ENCODE data around the gene SPPL3. TPM values are rescaled to one million over a fixed set of nuclear protein-coding genes. Genes with fewer than 3 reads are reported as not detected.
A peak's percentile ranks its signal among the peaks of the same experiment; 100 is the strongest.

The SPPL3 gene
- total and polyA plus RNA-seq, 4 donors = 7.4 to 12.6 (median 8.7) TPM

DNA sequence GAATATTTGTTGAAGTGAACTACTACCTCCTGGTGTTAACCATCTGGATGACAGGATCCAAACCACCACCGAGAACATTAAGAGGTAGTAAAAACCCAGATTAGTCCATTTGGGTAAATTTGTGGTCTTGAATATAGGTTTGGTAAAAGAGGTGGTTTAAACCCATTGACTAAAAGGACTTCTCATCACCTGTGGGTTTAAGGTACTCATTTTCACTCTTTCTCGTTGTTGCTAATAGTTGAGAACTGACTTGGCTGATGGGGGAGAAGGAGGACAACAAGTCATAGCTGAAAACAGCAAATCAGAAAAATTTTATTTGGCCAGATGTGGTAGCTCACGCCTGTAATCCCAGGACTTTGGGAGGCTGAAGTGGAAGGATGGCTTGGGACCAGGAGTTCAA is 119.4 kb downstream of the SPPL3 start:
- no peak for DNase-seq (ENCODE audit: low spot score)
- no peaks in the 10 kb centered on the region for H3K27me3 ChIP-seq (ENCODE audit: control insufficient read depth in 4 of 4, insufficient read depth in 4 of 4, low read length in 3 of 4)
- peaks cover 0 to 17% (median 10%) of the 10 kb centered on the region in 4 donors for H3K36me3 ChIP-seq (ENCODE audit: control insufficient read depth in 4 of 4, insufficient read depth in 3 of 4, low read depth in 1 of 4, low read length in 3 of 4)
- WGBS = 95% methylated on average over 3 of the region's 3 CpGs
- no peaks in the 10 kb centered on the region for H3K9me3 ChIP-seq (ENCODE audit: control insufficient read depth in 4 of 4, low read length in 3 of 4)
- no peak overlapping the region for H3K9ac ChIP-seq (ENCODE audit: low read depth in 1 of 2, low read length in 2 of 2)
- H3K4me3 ChIP-seq (ENCODE audit: low read depth in 1 of 3, low read length in 3 of 3) = no peak overlapping the region
- TF ChIP-seq SP1 (IDR thresholded peaks at IDR 0.05) = no peak
- no peak for TF ChIP-seq HNF4A (conservative IDR thresholded peaks at IDR 0.05)
- no peaks in the 10 kb centered on the region for H3K4me1 ChIP-seq (ENCODE audit: control insufficient read depth in 4 of 4, insufficient read depth in 4 of 4, low read length in 3 of 4)
- no peak overlapping the region for H3K27ac ChIP-seq (ENCODE audit: low read depth in 1 of 2, low read length in 2 of 2)

DNA sequence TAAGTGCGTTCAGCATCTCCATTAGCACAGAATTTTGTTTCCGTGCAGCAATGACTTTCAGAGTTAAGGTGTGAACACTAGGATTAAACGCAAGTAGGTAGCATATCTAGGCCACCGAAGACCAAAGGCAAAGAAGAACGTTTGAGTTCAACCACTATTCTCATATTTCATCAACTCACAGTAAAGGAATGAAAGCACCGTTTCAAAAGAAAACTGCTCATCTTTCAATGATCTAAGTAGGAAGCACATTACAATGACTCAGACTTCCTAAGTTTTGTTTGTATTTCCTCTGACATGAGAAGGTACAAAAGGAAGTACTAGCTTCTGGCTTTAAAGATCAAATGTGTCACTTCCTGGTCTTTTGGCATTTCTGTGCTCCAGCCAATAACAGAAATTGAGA is 121.0 kb downstream of the SPPL3 start:
- TF ChIP-seq GABPA (IDR thresholded peaks at IDR 0.05 in 1 of 2, conservative IDR thresholded peaks at IDR 0.05 in 1 of 2) (peak in 1 of 2 donors; percentile 12), TAF1 (conservative IDR thresholded peaks at IDR 0.05) (no peak), ATF3 (IDR thresholded peaks at IDR 0.05) (no peak), MAX (IDR thresholded peaks at IDR 0.05) (peak; percentile 12), NR2F2 (IDR thresholded peaks at IDR 0.05) (peak; percentile 46), JUND (IDR thresholded peaks at IDR 0.05) (peak; percentile 30 to 35)
- Histone ChIP-seq H3K4me3 (ENCODE audit: low read depth in 1 of 3, low read length in 3 of 3) (no peak overlapping the region), H3K9me3 (ENCODE audit: control insufficient read depth in 4 of 4, low read length in 3 of 4) (no peaks in the 10 kb centered on the region), H3K9ac (ENCODE audit: low read depth in 1 of 2, low read length in 2 of 2) (no peak overlapping the region), H3K27me3 (ENCODE audit: control insufficient read depth in 4 of 4, insufficient read depth in 4 of 4, low read length in 3 of 4) (no peaks in the 10 kb centered on the region), H3K36me3 (ENCODE audit: control insufficient read depth in 4 of 4, insufficient read depth in 3 of 4, low read depth in 1 of 4, low read length in 3 of 4) (peaks cover 0 to 17% (median 10%) of the 10 kb centered on the region in 4 donors), H3K27ac (ENCODE audit: low read depth in 1 of 2, low read length in 2 of 2) (no peak overlapping the region), H3K4me1 (ENCODE audit: control insufficient read depth in 4 of 4, insufficient read depth in 4 of 4, low read length in 3 of 4) (no peaks in the 10 kb centered on the region)
- DNase-seq (ENCODE audit: low spot score) = no peak
- 79% methylated on average over 6 of the region's 6 CpGs for WGBS

DNA sequence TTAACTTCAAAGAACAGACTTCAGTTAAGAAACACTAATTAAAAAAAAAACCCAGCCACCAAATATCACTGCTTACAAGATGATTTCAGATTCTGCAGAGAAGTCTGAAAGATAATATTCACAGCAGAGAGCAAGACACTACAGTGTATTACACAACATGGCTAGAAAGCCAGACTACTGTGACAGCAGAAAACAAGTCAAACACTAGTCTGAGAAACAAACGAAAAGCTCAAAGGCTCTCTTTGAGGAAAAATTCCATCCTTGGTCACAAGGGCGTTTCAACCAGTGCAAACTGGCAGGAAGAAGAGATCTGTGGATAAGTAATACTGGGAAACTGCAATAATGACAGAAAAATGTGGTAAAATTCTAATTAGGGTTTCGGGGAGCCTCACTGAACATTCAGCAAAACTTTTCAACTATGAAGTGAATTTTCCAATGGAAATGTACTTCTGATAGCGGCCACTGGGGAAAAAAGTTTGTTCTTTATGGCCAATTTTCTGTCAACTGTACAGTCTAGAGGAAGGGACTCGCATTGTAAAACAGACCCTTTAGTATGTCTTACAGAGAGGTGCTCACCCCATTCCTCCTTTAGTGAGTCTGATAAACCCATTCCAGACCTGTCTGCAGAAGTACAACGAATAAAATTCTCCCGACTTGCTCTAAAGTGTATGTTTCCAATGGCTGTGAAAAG is 128.2 kb downstream of the SPPL3 start:
- no peak for DNase-seq (ENCODE audit: low spot score)
- no peaks in the 10 kb centered on the region for H3K9me3 ChIP-seq (ENCODE audit: control insufficient read depth in 4 of 4, low read length in 3 of 4)
- no peaks in the 10 kb centered on the region for H3K27me3 ChIP-seq (ENCODE audit: control insufficient read depth in 4 of 4, insufficient read depth in 4 of 4, low read length in 3 of 4)
- H3K27ac ChIP-seq (ENCODE audit: low read depth in 1 of 2, low read length in 2 of 2) = no peak overlapping the region
- H3K4me3 ChIP-seq (ENCODE audit: low read depth in 1 of 3, low read length in 3 of 3) = no peak overlapping the region
- H3K9ac ChIP-seq (ENCODE audit: low read depth in 1 of 2, low read length in 2 of 2) = no peak overlapping the region
- 93% methylated on average over 7 of the region's 7 CpGs for WGBS
- H3K36me3 ChIP-seq (ENCODE audit: control insufficient read depth in 4 of 4, insufficient read depth in 3 of 4, low read depth in 1 of 4, low read length in 3 of 4) = peaks cover 2 to 9% (median 5%) of the 10 kb centered on the region in 4 donors
- no peak for TF ChIP-seq RAD21 (IDR thresholded peaks at IDR 0.05)
- no peak for TF ChIP-seq HNF4G (IDR thresholded peaks at IDR 0.05)
- no peak for TF ChIP-seq JUND (IDR thresholded peaks at IDR 0.05)
- TF ChIP-seq NR2F2 (IDR thresholded peaks at IDR 0.05) = no peak
- no peak for TF ChIP-seq RXRA (IDR thresholded peaks at IDR 0.05)
- TF ChIP-seq FOXA1 (IDR thresholded peaks at IDR 0.05) = no peak
- TF ChIP-seq FOXA2 (IDR thresholded peaks at IDR 0.05) = no peak
- TF ChIP-seq TAF1 (conservative IDR thresholded peaks at IDR 0.05) = no peak
- no peak for TF ChIP-seq ATF3 (IDR thresholded peaks at IDR 0.05)
- TF ChIP-seq CTCF (IDR thresholded peaks at IDR 0.05; ENCODE audit: low read depth, low read length, missing input control) = no peak
- no peak for TF ChIP-seq EGR1 (IDR thresholded peaks at IDR 0.05; ENCODE audit: low read depth in 2 of 2)
- no peak for TF ChIP-seq ZBTB33 (IDR thresholded peaks at IDR 0.05)
- TF ChIP-seq SP1 (IDR thresholded peaks at IDR 0.05) = no peak
- no peak for TF ChIP-seq YY1 (IDR thresholded peaks at IDR 0.05)
- no peak for TF ChIP-seq GABPA (IDR thresholded peaks at IDR 0.05 in 1 of 2, conservative IDR thresholded peaks at IDR 0.05 in 1 of 2)
- TF ChIP-seq, protein P1, sequence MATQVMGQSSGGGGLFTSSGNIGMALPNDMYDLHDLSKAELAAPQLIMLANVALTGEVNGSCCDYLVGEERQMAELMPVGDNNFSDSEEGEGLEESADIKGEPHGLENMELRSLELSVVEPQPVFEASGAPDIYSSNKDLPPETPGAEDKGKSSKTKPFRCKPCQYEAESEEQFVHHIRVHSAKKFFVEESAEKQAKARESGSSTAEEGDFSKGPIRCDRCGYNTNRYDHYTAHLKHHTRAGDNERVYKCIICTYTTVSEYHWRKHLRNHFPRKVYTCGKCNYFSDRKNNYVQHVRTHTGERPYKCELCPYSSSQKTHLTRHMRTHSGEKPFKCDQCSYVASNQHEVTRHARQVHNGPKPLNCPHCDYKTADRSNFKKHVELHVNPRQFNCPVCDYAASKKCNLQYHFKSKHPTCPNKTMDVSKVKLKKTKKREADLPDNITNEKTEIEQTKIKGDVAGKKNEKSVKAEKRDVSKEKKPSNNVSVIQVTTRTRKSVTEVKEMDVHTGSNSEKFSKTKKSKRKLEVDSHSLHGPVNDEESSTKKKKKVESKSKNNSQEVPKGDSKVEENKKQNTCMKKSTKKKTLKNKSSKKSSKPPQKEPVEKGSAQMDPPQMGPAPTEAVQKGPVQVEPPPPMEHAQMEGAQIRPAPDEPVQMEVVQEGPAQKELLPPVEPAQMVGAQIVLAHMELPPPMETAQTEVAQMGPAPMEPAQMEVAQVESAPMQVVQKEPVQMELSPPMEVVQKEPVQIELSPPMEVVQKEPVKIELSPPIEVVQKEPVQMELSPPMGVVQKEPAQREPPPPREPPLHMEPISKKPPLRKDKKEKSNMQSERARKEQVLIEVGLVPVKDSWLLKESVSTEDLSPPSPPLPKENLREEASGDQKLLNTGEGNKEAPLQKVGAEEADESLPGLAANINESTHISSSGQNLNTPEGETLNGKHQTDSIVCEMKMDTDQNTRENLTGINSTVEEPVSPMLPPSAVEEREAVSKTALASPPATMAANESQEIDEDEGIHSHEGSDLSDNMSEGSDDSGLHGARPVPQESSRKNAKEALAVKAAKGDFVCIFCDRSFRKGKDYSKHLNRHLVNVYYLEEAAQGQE (IDR thresholded peaks at IDR 0.05) = no peak
- no peak for TF ChIP-seq MAX (IDR thresholded peaks at IDR 0.05)
- no peak for TF ChIP-seq HNF4A (conservative IDR thresholded peaks at IDR 0.05)
- no peaks in the 10 kb centered on the region for H3K4me1 ChIP-seq (ENCODE audit: control insufficient read depth in 4 of 4, insufficient read depth in 4 of 4, low read length in 3 of 4)

All from liver (tissue), 9 donors.